Measurements from ENCODE around the gene GAS2L1. TPM values are rescaled to one million over a fixed set of nuclear protein-coding genes. Genes with fewer than 3 reads are reported as not detected.

The GAS2L1 gene
- total RNA-seq, 4 donors from 2014 or later = 49.0 to 94.8 (median 85.4) TPM

GRCh38 chr22:29260031-29260560 is 46.4 kb upstream of the GAS2L1 start:
- WGBS = 94% methylated on average over 10 of the region's 13 CpGs
- TF ChIP-seq EP300 (IDR thresholded peaks at IDR 0.05) (no peak), POLR2AphosphoS5 (IDR thresholded peaks at IDR 0.05) (no peak), CTCF (IDR thresholded peaks at IDR 0.05) (no peak)
- no peaks in the 10 kb centered on the region for H3K4me1 ChIP-seq
- no peak for DNase-seq (ENCODE audit: low spot score in 2 of 2)
- H3K27me3 ChIP-seq = no peaks in the 10 kb centered on the region
- H3K36me3 ChIP-seq = peaks cover 38% of the 10 kb centered on the region
- no peak overlapping the region for H3K27ac ChIP-seq
- no peak overlapping the region for H3K4me3 ChIP-seq
- no peaks in the 10 kb centered on the region for H3K9me3 ChIP-seq

GRCh38 chr22:29260601-29261315 is 45.7 kb upstream of the GAS2L1 start:
- Histone ChIP-seq H3K4me1 (peaks cover 2% of the 10 kb centered on the region), H3K4me3 (no peak overlapping the region), H3K36me3 (peaks cover 41% of the 10 kb centered on the region), H3K27ac (no peak overlapping the region), H3K27me3 (no peaks in the 10 kb centered on the region), H3K9me3 (no peaks in the 10 kb centered on the region)
- TF ChIP-seq POLR2A (IDR thresholded peaks at IDR 0.05) (no peak), CTCF (IDR thresholded peaks at IDR 0.05) (no peak), POLR2AphosphoS5 (IDR thresholded peaks at IDR 0.05) (no peak), EP300 (IDR thresholded peaks at IDR 0.05) (no peak)
- DNase-seq (ENCODE audit: low spot score in 2 of 2) = no peak
- WGBS = 84% methylated on average over 5 of the region's 17 CpGs

GRCh38 chr22:29263791-29264276 is 42.6 kb upstream of the GAS2L1 start:
- TF ChIP-seq CTCF (IDR thresholded peaks at IDR 0.05) (no peak), POLR2A (IDR thresholded peaks at IDR 0.05) (no peak), POLR2AphosphoS5 (IDR thresholded peaks at IDR 0.05) (no peak), EP300 (IDR thresholded peaks at IDR 0.05) (no peak)
- Histone ChIP-seq H3K27ac (no peak overlapping the region), H3K36me3 (peaks cover 41% of the 10 kb centered on the region), H3K4me3 (no peak overlapping the region), H3K9me3 (no peaks in the 10 kb centered on the region), H3K27me3 (no peaks in the 10 kb centered on the region), H3K4me1 (peaks cover 18% of the 10 kb centered on the region)
- no CpG with 5 or more reads among the region's 14 CpGs for WGBS
- no peak for DNase-seq (ENCODE audit: low spot score in 2 of 2)

GRCh38 chr22:29265305-29265704 is 41.1 kb upstream of the GAS2L1 start:
- no peak overlapping the region for H3K4me3 ChIP-seq
- H3K9me3 ChIP-seq = no peaks in the 10 kb centered on the region
- no peak for TF ChIP-seq CTCF (IDR thresholded peaks at IDR 0.05)
- no peak for TF ChIP-seq POLR2A (IDR thresholded peaks at IDR 0.05)
- TF ChIP-seq EP300 (IDR thresholded peaks at IDR 0.05) = no peak
- no peak for DNase-seq (ENCODE audit: low spot score in 2 of 2)
- no peaks in the 10 kb centered on the region for H3K27me3 ChIP-seq
- H3K36me3 ChIP-seq = peaks cover 27% of the 10 kb centered on the region
- H3K27ac ChIP-seq = no peak overlapping the region
- H3K4me1 ChIP-seq = peaks cover 32% of the 10 kb centered on the region
- 93% methylated on average over 3 of the region's 7 CpGs for WGBS

- H3K4me1 ChIP-seq = peaks cover 39% of the 10 kb centered on the region
- no peak for TF ChIP-seq POLR2A (IDR thresholded peaks at IDR 0.05)
- TF ChIP-seq CTCF (IDR thresholded peaks at IDR 0.05) = no peak
- TF ChIP-seq EP300 (IDR thresholded peaks at IDR 0.05) = no peak
- no peak for TF ChIP-seq POLR2AphosphoS5 (IDR thresholded peaks at IDR 0.05)
- no peak for DNase-seq (ENCODE audit: low spot score in 2 of 2)
- peaks cover 21% of the 10 kb centered on the region for H3K36me3 ChIP-seq
- WGBS = 68% methylated on average over 4 of the region's 4 CpGs
- H3K27ac ChIP-seq = no peak overlapping the region
- no peaks in the 10 kb centered on the region for H3K27me3 ChIP-seq
- H3K9me3 ChIP-seq = no peaks in the 10 kb centered on the region
- H3K4me3 ChIP-seq = no peak overlapping the region
These were observed 40.5 kb upstream of the GAS2L1 start for GRCh38 chr22:29265929-29266328.
